ENCODE results near the gene ARHGAP45.

ARHGAP45 gene

DNA sequence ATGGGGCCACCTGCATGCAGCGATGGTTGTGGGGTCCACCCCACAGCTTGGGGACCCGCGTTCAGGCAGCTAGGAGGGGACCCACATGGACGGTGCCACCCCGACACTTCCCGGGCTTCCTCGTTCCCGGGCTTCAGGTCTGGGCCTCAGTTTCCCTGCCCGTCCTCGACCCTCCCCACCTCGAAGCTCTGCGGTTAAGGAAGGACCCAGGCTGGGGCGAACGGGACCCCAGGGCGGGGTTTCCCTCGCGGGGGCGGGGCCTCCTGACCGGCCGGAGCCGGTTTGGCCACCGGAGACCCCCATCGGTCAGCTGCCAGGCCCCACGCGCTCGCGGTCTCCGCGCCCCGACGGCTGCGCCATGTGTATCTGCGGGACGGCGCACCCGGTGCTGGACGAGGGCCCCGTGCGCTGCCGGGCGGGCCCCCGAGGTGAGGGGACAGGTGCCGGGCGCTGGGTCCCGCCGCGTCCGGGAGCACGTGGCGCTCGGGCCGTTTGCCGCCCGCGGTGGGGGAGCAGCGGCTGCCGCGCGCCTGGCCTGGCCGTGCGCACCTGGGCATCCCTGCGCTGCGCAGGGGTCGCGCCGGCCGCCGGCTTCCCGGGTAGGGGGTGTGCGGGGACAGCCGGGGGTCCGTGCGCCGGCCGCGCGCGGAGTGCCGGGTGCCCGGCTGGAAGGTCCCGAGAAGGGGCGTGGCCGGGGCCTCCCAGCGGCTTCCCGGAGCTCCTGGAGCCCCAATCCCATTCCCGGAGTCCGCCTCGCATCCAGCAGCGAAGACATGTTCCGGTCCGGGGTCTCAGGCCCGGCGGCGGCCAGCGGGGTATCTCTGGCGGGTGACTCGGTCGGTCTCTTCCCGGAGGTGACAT, 4.2 kb downstream of the ARHGAP45 start:
- peak; percentile 19 for DNase-seq

DNA sequence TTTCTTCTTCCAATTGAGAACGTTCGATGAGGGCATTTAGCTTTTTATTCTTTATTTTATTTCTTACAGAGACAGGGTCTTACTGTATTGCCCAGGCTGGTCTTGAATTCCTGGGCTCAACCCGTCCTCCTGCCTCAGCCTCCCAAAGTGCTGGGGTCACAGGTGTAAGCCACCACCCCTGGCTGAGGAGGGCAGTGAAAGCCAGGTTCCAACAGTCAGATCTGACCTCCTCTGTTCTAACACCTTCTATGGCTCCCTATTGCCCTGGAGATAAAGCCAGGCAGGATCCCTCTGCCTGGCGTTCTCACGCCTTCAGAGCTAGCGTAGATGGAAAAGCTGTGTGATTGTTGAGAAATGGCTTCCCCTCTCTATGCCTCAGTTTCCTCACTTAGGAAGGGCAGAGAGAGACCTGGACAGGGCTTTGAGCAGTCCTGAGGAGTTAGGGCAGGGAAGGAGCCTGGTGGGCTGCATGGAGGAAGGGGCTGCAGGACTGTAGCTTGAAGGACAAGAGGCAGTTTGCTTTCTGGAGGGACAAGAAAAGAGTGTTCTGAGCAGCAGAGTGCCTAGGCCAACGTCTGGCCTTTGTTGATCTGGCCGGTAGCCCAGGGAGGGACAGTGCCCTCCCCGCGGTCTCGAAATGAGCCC, 5.5 kb downstream of the ARHGAP45 start:
- no peak for DNase-seq

DNA sequence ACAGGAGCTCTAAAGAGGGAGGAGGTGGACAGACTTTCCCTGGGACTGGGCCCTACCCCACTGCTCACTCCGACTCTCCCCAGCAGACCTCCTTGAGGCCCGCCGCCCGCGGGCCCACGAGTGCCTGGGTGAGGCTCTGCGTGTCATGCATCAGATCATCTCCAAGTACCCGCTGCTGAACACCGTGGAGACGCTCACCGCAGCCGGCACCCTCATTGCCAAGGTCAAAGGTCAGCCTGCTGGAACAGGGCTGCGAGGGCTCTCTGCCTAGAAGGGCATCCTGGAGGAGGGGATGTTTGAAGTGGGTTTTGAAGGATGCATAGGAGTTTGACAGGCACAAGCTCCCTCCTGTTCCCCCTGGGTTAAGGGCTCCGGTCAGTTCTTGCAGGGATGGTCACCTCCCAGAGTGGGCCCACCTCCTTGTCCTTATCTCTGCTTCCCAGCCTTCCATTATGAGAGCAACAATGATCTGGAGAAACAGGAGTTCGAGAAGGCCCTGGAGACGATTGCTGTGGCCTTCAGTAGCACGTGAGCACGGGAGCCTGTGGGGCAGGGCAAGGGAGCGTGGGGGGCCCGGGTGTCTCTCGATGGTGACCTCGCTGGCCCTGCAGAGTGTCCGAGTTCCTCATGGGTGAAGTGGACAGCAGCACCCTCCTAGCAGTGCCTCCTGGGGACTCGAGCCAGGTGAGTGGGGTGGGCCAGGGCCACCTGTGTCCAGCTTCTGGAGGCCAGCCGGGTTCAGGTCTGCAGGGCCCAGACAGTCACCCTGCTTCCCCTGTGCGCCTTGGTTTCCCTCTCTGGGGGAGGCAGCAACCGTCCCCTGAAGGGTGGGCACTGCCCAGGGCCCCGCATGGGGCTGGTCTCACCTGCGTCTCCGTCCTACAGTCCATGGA, 6.3 kb downstream of the ARHGAP45 start:
- DNase-seq, result no peak

GRCh38 chr19:1073956-1074517, 7.1 kb downstream of the ARHGAP45 start:
- no peak for DNase-seq

DNA sequence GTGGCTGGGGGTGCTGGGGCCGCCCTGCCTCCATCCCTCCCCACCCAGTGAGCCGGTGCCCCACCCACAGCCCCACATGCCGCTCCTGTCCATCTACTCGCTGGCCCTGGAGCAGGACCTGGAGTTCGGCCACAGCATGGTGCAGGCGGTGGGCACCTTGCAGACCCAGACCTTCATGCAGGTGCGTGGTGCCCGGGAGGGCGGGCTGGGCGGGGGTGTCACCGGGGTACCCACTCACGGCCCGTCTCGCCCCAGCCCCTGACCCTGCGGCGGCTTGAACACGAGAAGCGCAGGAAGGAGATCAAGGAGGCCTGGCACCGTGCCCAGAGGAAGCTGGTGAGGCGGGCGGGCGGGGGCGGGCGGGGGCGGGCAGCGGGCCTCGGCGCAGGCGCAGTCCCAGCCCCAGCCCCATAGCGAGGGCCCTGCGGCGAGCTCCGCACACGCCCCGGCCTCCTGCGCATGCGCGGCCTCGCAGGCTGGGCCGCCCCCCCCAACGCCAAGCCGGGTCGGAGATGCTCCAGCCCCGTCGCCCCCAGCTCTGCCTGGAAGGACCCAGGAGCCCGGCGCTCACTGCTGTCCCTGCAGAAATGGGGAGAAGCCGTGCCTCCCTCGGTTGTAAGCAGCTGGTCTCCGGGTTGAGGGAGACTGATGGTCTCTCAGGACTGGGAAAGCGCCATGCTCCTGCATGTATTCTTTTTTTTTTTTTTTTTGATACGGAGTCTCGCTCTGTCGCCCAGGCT, 7.7 kb downstream of the ARHGAP45 start:
- DNase-seq, result no peak

- no peak for DNase-seq
Observed at GRCh38 chr19:1076046-1076386, 9.0 kb downstream of the ARHGAP45 start.

DNA sequence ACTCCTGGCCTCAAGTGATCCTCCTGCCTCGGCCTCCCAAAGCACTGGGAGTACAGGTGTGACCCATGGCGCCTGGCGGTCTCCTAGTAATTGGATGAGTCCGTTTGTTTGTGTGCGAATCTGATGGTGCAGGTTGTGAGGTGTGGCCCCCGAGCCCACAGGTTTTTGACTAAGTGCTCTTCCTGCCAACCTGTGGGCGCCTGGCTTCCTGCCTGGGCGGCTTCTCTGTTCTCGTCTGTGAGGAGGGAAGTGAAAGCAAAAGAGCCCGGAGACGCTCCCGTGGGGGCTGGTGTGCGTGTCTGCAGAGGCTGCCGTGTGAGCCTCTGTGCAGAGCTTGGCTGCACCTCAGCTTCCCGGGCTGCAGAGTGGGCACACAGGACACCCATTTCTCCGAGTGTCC, 10.0 kb downstream of the ARHGAP45 start:
- DNase-seq, result no peak

DNA sequence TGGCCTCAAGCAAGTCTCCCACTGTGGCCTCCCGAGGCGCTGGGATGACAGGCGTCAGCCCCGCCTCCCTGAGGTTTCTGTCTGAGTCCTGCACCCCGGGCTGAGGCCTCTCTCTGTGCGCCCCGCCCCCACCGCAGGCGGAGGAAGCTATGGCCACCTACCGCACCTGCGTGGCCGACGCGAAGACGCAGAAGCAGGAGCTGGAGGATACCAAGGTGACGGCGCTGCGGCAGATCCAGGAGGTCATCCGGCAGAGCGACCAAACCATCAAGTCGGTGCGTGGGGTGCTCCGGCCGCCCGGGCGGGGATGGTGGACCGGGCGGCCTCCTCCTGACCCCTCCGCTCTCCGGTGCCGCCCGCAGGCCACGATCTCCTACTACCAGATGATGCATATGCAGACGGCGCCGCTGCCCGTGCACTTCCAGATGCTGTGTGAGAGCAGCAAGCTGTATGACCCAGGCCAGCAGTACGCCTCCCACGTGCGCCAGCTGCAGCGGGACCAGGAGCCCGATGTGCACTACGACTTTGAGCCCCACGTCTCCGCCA, 12.7 kb downstream of the ARHGAP45 start:
- no peak for DNase-seq

DNA sequence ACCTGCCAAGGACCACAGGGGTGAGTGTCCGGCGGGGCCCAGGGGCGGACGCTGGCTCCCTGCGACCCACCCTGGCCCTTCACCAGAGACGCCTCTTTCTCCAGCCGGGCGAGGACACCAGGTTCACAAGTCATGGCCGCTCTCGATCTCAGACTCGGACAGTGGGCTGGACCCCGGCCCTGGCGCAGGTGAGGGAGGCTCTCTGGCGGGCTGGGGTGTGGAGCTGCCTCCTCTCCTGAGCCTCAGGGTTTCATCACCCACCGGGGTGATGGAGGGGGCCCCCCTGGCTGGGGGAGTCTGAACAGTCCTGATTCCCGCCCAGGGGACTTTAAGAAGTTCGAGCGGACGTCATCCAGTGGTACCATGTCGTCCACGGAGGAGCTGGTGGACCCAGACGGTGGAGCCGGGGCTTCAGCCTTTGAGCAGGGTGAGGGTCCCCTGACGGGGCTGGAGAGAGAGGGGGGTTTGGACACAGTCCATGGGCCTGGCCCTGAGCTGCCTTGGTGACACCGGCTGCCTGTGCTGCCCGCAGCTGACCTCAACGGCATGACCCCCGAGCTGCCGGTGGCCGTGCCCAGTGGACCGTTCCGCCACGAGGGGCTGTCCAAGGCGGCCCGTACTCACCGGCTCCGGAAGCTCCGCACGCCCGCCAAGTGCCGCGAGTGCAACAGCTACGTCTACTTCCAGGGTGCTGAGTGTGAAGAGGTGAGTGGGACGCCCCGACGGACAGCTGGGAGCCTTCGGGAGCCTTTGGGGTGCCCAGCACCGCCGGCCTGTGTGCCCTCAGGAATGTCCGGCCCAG, 13.6 kb downstream of the ARHGAP45 start:
- no peak for DNase-seq

- no peak for DNase-seq
Observed at GRCh38 chr19:1081301-1082164, 14.6 kb downstream of the ARHGAP45 start.

GRCh38 chr19:1082165-1082927, 15.4 kb downstream of the ARHGAP45 start:
- no peak for DNase-seq

GRCh38 chr19:1082928-1083816, 16.2 kb downstream of the ARHGAP45 start:
- DNase-seq, result no peak

DNA sequence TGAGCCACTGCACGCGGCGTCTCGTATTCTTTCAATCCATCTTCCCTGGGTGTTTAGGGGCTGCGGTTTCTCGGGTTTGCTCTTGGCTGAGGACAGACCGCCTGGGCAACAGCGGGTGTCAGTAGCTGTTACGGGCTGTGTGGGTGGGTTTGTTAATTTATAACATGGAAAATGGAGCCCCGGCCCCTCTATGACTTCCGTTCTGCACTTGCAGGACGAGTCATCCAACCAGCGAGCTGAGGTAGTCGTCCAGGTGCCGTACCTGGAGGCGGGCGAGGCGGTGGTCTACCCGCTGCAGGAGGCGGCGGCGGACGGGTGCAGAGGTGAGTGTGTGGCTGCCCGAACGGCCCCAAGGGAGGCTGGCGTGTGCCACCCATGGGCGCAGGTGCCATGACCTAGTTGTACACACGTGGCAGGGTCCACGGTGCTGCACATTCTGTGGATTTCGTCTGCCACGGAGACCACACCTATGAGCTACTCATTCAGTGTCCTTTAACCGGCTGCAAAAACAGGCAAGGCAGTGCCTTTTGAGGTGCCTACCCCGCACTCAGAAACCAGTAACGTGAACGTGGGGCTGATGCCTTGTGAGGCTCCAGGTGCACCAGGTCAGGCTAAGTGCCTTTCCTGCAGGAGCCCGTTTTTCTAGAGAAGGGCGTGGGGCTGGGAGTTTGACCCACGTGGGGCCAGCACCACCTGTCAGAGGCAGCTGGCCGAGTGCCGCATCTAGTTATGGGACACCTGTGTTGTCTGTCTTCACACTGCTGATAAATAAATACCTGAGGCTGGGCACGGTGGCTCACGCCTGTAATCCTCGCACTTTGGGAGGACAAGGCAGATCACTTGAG, 17.3 kb downstream of the ARHGAP45 start:
- DNase-seq, result no peak

DNA sequence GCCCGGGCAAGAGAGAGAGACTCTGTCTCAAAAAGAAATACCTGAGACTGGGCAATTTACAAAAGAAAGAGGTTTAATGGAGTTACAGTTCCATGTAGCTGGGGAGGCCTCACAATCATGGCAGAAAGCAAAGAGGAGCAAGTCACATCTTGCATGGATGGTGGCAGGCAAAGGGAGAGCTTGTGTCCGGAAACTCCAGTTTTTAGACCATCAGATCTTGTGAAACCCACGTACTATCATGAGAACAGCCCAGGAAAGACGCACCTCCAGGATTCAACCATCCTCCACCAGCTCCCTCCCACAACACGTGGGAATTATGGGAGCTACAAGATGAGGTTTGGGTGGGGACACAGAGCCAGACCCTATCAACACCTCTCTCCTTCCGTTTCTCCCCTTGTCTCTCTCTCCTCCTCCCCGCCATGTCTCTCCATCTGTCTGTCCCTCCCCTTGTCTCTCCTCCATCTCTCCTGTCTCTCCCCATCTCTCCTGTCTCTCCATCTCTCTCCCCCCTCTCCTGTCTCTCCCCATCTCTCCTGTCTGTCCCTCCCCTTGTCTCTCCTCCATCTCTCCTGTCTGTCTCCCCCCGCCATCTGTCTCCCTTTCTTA, 18.2 kb downstream of the ARHGAP45 start:
- no peak for DNase-seq

DNA sequence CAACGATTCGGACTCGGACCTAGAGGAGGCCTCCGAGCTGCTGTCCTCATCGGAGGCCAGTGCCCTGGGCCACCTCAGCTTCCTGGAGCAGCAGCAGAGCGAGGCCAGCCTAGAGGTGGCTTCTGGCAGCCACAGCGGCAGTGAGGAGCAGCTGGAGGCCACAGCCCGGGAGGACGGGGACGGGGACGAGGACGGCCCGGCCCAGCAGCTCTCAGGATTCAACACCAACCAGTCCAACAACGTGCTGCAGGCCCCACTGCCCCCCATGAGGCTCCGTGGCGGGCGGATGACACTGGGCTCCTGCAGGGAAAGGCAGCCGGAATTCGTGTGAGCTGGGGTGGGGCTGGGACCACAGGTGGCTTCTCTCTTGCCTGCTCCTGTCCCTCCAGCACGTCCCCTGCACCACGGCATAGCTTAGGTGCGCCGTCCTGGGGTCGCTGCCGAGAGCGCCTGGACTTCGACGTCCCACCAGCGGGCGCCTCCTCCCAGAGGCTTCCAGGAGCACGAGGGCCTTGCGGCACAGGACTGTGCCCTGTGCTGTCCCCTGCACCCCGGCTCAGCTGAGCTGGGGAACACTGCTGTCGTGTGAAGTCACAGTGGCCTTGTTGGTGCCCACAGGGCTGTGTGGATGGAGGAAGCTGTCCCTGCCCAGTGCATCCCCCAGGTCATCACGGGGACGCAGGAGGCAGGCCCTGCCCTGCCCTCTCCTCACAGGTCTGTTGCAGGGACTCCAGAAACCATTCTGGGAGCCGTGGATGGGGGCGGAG, 18.9 kb downstream of the ARHGAP45 start:
- DNase-seq, result no peak

DNA sequence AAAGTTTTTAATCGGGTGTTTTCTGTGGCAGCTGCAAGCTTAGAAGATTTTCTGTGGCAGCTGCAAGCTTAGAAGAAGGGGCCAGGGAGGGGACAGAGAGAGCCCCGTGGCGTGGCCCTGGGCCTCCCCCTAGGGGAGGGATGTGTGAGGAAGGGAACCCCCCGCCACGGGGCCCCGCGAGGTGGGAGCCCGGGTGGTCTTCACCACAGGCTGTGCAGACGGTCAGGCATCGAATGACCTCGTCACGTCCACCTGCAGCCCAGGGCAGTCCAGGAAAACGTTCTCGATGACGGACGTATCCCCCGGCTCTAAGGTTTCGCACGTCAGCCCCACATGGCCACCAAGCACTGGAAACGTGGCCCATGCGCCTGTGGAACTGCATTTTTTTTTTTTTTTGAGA, 19.6 kb downstream of the ARHGAP45 start:
- DNase-seq, result no peak

All from retina (tissue), 1 donor.